GM10248 (cell line): Measurements from ENCODE around the gene EFL1.

Source experiments
- CTCF ChIA-PET: fragments of 300-600 bp; sonication (Branson Sonifier 250); formaldehyde crosslinking; extraction: SDS; loops from one replicate; lab custom pipeline; 2021; ENCODE audit warnings: antibody characterized with exemption; lab: Yijun Ruan, JAX
- POLR2A ChIA-PET: fragments of 350-650 bp; sonication (Branson Sonifier 250); formaldehyde crosslinking; extraction: SDS; loops from one replicate; lab custom pipeline; 2020; ENCODE audit warnings: antibody characterized with exemption; lab: Yijun Ruan, JAX
- DNase-seq: peaks from one replicate; pipeline ENCODE4 v3.0.0; 2012; ENCODE audit errors: extremely low spot score
- TF ChIP-seq, protein P1 (sequence below): IDR thresholded peaks from 2 replicates; pipeline ENCODE4 v1.5.1; 2012; ENCODE audit warnings: mild to moderate bottlenecking, low read depth; ENCODE audit errors: extremely low read depth, missing control alignments, control extremely low read depth

The EFL1 gene

DNA sequence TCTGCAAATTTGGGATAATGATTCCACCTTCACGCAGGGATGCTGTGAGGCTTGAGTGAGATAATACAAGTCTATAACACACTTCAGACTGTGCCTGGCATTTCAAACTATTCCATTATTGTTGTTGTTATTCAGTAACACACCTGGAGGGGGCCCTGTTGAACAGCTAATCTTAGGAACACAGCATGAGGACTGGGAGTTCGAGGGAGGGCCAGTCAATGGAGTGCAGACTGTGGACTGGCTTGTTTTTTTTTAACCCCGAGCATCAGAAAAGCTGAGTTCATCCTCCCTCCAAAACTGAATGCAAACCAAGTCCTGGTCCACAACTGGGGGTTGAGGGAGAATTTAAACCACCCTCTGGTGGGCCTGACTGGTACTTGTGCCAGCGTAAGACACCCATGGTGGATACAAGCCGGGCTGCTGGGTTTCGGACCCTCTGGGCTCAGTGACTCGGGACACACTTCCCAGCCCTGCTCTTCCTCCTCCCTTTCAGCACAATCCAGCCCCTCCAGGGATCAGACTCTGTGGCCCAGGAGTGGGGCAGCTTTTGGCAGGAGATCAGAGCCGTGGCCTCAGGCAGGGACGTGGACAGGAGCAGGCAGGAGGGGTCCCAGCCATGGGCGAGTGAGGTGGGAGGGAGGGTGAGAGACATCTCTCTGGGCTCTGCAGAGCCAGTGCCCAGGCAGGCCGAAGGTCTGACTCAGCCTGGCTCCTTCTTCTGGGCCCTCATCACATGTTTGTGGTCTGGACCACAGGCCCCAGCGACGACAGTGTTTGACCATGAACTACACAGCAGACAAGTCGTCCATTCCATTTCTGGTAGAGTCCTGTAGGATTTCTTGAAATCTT, 180.4 kb downstream of the EFL1 start:
- ChIA-PET CTCF (interaction anchor here (0.9 to 4.4 kb wide), 3 partner anchors 14 to 27 kb away, joined by 3 to 16 read pairs (median 3); no protein-coding TSS in a partner anchor), POLR2A (no interaction called here)
- TF ChIP-seq, protein P1, sequence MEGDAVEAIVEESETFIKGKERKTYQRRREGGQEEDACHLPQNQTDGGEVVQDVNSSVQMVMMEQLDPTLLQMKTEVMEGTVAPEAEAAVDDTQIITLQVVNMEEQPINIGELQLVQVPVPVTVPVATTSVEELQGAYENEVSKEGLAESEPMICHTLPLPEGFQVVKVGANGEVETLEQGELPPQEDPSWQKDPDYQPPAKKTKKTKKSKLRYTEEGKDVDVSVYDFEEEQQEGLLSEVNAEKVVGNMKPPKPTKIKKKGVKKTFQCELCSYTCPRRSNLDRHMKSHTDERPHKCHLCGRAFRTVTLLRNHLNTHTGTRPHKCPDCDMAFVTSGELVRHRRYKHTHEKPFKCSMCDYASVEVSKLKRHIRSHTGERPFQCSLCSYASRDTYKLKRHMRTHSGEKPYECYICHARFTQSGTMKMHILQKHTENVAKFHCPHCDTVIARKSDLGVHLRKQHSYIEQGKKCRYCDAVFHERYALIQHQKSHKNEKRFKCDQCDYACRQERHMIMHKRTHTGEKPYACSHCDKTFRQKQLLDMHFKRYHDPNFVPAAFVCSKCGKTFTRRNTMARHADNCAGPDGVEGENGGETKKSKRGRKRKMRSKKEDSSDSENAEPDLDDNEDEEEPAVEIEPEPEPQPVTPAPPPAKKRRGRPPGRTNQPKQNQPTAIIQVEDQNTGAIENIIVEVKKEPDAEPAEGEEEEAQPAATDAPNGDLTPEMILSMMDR = no peak
- no peak for DNase-seq

DNA sequence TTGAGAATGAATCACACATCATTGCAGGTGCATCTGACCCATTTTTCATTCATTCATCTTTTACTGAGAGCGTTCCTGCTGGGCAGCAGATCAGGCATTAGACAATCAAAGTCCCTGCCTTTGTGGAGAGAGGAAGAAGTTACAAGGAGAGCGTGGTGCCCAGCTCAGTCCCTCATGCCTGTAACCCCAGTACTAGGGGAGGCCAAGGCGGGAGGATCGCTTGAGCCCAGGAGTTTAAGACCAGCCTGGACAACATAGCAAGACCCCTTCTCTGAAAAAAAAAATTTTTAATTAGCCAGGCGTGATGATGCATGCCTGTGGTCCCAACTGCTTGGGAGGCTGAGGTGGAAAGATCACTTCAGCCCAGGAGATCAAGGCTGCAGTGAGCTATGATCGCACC, 181.8 kb downstream of the EFL1 start:
- DNase-seq = no peak
- ChIA-PET POLR2A (no interaction called here), CTCF (interaction anchor here (0.8 to 4.4 kb wide), 2 partner anchors 11 to 29 kb away, joined by 3 to 16 read pairs; no protein-coding TSS in a partner anchor)
- TF ChIP-seq, protein P1 = no peak
